CD4-positive, alpha-beta T cell treated with Interferon gamma for 1 hour (primary cell): ENCODE data around the gene PPP1R15B.

ENCODE experiments used
- DNase-seq: peaks from one replicate; pipeline ENCODE4 v3.0.0-alpha.2; 2020

The PPP1R15B gene

DNA sequence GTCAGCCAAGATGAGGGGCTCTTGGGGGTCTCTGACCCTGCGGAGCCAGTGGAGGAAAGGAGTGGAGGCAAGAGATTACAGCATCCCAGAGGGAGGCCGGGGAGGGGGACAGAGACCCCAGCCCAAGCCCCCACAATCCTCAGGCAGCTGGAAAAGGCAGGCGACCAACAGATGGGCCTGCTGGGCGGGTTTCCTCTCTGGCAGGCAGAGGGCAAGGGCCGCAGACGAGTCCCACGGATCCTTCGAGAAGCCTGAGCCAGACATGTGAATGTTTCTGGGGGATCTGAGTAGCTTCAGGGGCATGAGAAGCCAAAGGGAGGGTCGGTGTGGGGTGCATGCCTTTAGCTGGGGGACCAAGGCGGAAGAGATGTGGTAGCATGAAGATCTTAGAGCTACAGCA, 49.8 kb downstream of the PPP1R15B start:
- DNase-seq, result no peak

DNA sequence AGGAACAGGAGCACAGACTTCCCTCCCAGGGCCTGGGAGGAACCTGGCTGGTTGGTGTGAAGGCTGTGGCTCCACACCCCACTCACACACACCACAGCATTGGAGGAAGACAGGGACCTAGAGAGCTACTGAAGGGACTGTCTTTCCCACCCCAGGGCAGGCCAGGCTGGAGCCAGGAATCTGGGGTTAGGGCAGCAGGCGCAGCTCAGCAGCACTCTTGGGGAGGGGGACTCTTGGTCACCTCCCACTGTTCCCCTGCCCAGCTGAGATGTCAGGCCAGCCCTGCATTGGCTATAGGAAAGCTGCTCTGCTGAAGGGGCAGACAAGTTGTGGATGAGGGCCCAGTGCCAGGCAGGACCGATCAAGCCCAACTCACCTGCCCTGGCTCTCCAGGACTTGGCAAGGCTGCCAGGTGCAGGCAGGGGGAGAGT, 50.3 kb downstream of the PPP1R15B start:
- DNase-seq, result no peak

DNA sequence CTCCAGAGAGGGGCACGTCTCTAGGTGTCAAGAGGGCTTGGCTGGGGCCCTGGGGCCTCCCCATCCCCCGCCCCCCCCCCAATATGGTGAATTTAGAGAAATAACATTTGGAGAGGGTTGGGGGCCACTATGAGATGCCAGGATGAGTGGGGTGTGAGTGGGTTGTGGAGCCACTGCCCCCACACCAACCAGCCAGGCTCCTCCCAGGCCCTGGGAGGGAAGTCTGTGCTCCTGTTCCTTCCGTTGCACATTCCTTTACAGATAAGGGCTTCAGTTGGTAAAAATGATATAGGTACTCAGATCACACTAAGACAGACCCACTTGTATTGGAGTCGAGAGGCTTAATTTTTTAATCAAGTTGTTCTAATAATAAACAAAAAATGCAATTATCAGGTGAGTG, 51.3 kb downstream of the PPP1R15B start:
- no peak for DNase-seq

DNA sequence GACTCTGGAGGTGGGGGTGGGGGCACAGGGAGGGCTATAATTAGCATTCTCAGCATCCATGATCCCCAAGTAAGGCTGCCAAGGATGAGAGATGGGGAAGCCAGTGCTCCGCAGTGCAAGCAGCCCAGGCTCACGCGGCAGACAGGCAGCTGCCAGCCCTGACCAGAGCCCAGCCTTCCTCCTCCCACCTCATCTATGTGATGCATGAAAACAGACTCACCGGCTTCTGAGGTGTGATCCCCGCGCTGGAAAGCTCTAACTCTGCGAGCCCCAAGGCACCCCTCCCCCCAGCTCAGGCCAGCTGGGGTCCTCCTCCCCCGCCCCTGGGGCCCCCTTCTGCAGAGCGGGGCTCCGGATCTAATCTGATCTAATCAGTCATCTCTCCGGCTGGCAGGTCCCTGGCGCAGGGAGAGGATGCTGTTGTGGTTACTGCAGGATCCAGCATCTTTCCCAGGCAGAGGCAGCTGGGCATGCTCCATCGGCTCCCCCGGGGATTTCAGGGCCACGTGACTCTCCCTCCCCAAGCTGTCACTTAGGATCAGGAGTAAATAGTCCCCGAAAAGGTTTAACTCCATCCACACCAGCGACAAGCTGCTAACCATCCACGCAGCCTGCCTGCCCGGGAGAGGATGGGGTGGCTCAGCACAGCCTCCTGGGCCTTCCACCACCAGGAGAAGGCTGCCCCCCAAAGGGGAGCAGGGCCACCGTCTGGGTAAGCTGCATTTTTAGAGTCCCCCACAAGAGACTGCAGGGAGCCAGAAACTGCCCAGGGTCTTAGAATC, 52.0 kb downstream of the PPP1R15B start, which contains the start of gene PLEKHA6:
PLEKHA6 (minus strand) TSS at position 456 of the 782 bp plus-strand sequence. CDS start 86,202 bp downstream, outside the sequence.
- no peak for DNase-seq

DNA sequence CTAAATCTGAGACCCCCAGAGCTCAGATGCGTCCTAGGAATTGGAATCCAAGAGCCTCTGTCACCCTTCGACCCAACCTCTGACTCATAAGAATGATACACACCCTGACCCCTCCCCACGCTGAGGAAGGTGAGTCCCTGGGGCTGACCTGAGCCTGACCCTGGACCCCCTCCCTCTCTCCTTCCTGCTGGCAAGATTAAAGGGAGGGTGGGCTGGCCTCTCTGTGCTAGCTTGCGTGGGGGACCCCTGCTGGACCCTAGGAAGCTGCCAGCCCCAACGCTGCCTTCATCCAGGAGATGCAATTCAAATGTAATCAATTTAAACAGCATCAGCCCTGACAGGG, 52.5 kb downstream of the PPP1R15B start:
- DNase-seq, result no peak

DNA sequence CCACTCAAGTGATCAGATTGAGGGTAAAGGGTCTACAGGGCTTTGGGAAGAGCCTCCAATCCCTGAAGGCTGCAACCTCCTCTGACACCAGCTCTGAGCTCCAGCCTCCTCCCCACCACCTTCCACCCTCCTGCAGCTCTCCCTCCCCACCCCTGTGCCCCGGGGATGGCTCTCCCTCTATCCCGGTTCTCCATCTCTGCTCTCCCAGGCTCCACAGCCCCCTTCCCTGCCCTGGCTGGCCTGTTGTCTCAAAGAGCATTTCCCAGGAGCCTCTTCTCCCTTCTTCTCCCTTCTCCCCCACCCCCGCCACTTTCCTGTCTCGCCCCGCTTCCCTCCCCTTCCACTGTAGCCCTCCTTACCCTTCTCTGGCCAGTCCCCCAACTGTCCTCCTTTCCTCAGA, 53.0 kb downstream of the PPP1R15B start:
- no peak for DNase-seq

DNA sequence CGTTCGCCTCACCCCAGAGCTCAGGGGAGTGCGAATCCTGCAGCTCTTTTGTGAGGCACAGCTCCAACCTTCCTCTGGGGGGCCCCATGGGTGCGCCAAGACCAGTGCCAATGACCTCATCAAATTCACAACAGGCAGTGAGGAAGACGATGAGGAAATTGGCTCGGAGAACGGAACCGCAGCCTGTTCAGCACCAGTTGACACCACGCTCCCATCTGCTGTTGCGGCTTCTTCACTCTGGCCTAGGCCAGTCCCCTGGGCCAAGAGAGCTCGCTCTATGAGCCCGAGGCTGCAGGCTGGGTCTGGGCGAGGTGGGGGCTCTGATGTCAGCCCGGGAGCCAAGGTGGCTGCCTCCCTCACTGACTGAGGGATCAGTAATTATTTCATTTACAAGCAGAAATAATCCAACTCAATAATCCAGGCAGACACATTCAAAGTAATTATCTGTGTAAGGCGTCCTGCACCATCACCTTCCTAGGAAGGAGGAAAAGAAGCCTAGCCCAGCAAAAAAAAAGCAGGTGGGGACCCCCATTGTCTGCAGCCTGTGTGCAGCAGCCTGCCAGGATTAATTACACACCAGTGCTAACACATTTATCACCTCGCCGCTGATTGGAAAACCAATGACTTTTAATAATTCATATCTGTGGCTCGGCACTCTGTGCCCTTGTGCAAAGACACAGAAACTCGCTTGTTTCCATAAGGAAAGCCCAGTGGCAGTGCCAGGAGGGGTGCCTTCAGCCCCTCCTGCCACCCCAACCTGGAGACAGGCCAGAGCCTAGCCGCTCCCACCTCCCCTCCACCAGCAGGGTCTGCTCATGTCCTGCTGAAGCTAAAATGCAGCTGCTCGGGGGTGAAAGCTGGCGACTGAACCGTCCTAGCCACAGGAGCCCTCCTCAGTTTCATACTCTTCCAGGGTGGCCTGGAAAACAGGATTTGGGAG, 53.8 kb downstream of the PPP1R15B start:
- DNase-seq, result no peak

DNA sequence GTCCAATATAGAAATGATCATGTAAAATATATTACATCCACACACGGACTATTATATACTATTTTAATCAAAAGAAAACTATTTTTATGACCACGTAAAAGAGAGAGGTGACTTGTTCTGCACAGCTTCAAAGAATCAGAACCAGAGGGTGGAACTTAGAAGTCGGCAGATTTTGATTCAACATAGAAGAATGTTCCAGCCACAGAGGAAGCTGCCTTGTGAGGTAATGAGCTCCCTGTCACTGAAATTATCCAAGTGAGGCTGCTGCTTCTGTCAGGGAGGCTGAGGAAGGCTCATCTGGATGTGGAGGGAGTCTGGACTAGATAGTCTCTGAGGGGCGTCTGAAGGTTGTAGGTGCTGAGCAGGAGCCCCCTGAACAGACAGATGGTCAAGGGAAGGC, 54.6 kb downstream of the PPP1R15B start:
- DNase-seq, result no peak

DNA sequence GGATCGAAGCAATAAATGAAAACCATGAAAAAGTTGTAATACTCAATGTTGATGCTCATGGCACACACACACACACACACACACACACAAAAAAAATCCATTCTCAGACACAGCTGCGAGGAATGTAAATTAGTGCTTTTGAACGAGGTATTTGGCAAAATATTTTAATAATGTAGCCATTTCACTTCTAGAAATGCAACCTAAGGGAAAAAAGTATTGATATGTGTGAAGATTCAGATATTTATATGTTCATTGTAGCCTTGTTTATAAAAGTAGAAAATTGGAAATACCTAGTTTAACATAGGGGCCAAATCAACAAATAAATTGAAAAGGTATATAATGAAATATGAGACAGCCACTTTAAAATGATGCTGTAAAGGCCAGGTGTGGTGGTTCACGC, 55.7 kb downstream of the PPP1R15B start:
- no peak for DNase-seq

DNA sequence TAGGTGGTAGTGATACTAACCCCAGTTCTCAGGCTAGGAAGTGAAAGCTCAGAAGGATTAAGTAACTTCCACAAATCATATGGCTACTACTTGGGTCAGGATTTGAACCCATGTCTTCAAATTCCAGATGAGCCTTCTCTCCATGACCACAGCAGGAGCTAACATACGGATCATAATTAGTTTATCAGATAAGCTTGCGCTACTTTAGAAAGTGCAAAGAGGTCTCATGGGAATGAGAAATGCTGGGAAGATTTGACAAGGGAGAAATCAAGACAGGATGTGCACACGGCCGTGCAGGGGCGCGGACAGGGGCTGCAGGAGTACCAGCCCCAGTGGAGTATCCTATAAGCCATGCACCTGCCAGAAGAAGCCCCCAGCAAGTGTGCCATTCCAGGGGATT, 57.0 kb downstream of the PPP1R15B start:
- no peak for DNase-seq
